ENCODE data around the gene NTRK1.

Gene NTRK1

GRCh38 chr1:156928043-156928602 is 67.5 kb downstream of the NTRK1 start:
- Histone ChIP-seq H3K79me2 (ENCODE audit: insufficient read depth, low read length) (no peaks in the 10 kb centered on the region), H4K20me1 (ENCODE audit: insufficient read depth, low read length) (no peaks in the 10 kb centered on the region), H3K4me2 (ENCODE audit: low read length) (no peak overlapping the region), H3K4me3 (ENCODE audit: low read depth, low read length, poor library complexity, severe bottlenecking) (no peak overlapping the region), H3K4me1 (ENCODE audit: insufficient read depth, low read length, severe bottlenecking) (no peaks in the 10 kb centered on the region), H3K9ac (ENCODE audit: low read length) (no peak overlapping the region), H3K9me2 (ENCODE audit: low read depth, low read length) (no peaks in the 10 kb centered on the region), H3F3A (ENCODE audit: insufficient read depth, low read length) (no peaks in the 10 kb centered on the region), H2AFZ (ENCODE audit: low read length) (no peak overlapping the region), H3K27ac (ENCODE audit: low read depth, low read length, poor library complexity, severe bottlenecking) (no peak overlapping the region), H3K36me3 (ENCODE audit: insufficient read depth, low read length) (no peaks in the 10 kb centered on the region), H3K27me3 (ENCODE audit: insufficient read depth, low read length) (peaks cover 10% of the 10 kb centered on the region; the same call in 1 of the 2 replicates), H3K9me3 (ENCODE audit: low read length) (no peaks in the 10 kb centered on the region)
- TF ChIP-seq, protein P1, sequence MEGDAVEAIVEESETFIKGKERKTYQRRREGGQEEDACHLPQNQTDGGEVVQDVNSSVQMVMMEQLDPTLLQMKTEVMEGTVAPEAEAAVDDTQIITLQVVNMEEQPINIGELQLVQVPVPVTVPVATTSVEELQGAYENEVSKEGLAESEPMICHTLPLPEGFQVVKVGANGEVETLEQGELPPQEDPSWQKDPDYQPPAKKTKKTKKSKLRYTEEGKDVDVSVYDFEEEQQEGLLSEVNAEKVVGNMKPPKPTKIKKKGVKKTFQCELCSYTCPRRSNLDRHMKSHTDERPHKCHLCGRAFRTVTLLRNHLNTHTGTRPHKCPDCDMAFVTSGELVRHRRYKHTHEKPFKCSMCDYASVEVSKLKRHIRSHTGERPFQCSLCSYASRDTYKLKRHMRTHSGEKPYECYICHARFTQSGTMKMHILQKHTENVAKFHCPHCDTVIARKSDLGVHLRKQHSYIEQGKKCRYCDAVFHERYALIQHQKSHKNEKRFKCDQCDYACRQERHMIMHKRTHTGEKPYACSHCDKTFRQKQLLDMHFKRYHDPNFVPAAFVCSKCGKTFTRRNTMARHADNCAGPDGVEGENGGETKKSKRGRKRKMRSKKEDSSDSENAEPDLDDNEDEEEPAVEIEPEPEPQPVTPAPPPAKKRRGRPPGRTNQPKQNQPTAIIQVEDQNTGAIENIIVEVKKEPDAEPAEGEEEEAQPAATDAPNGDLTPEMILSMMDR (IDR thresholded peaks at IDR 0.05; ENCODE audit: low read length): no peak
- TF ChIP-seq EZH2 (IDR thresholded peaks at IDR 0.05; ENCODE audit: borderline replicate concordance, low read length): no peak

DNA sequence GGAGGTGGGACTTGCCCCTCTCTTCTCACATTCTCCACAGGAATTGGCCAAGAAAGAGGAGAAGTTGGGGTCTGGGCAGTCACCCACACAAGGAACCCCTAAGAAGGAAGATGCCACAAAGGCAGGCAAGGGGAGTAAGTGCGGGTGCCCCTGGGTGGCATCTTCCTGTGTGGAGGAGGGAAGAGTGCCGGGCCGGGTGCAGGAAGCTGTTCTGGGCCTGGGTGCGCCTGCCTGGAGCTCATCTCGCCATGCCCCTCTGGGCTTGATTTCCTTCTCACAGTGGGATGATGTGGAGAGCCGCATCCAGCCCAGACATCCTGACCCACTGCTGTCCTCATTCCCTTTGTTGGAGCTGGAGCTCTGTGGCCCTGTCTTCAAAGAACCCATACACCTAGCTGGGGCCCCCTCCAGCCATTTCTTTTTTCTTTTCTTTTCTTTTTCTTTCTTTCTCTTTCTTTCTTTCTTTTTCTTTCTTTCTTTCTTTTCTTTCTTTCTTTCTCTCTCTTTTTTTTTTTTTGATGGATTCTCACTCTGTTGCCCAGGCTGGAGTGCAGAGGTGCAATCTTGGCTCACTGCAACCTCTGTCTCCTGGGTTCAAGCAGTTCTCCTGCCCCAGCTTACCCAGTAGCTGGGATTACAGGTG is 69.1 kb downstream of the NTRK1 start:
- peaks cover 10% of the 10 kb centered on the region; the same call in 1 of the 2 replicates for H3K27me3 ChIP-seq (ENCODE audit: insufficient read depth, low read length)
- no peaks in the 10 kb centered on the region for H3K79me2 ChIP-seq (ENCODE audit: insufficient read depth, low read length)
- H3K4me2 ChIP-seq (ENCODE audit: low read length): no peak overlapping the region
- no peak overlapping the region for H3K9ac ChIP-seq (ENCODE audit: low read length)
- no peak for TF ChIP-seq EZH2 (IDR thresholded peaks at IDR 0.05; ENCODE audit: borderline replicate concordance, low read length)
- TF ChIP-seq, protein P1 (IDR thresholded peaks at IDR 0.05; ENCODE audit: low read length): no peak
- no peak overlapping the region for H2AFZ ChIP-seq (ENCODE audit: low read length)
- H3K9me2 ChIP-seq (ENCODE audit: low read depth, low read length): no peaks in the 10 kb centered on the region
- H3K9me3 ChIP-seq (ENCODE audit: low read length): no peaks in the 10 kb centered on the region
- no peaks in the 10 kb centered on the region for H3F3A ChIP-seq (ENCODE audit: insufficient read depth, low read length)
- H4K20me1 ChIP-seq (ENCODE audit: insufficient read depth, low read length): no peaks in the 10 kb centered on the region
- no peaks in the 10 kb centered on the region for H3K4me1 ChIP-seq (ENCODE audit: insufficient read depth, low read length, severe bottlenecking)
- H3K4me3 ChIP-seq (ENCODE audit: low read depth, low read length, poor library complexity, severe bottlenecking): no peak overlapping the region
- H3K27ac ChIP-seq (ENCODE audit: low read depth, low read length, poor library complexity, severe bottlenecking): no peak overlapping the region
- no peaks in the 10 kb centered on the region for H3K36me3 ChIP-seq (ENCODE audit: insufficient read depth, low read length)

GRCh38 chr1:156930483-156930882 is 69.8 kb downstream of the NTRK1 start:
- no peaks in the 10 kb centered on the region for H3K79me2 ChIP-seq (ENCODE audit: insufficient read depth, low read length)
- H3K36me3 ChIP-seq (ENCODE audit: insufficient read depth, low read length): no peaks in the 10 kb centered on the region
- no peak overlapping the region for H3K27ac ChIP-seq (ENCODE audit: low read depth, low read length, poor library complexity, severe bottlenecking)
- H3K27me3 ChIP-seq (ENCODE audit: insufficient read depth, low read length): peaks cover 10% of the 10 kb centered on the region; the same call in 1 of the 2 replicates
- H3K4me1 ChIP-seq (ENCODE audit: insufficient read depth, low read length, severe bottlenecking): no peaks in the 10 kb centered on the region
- H2AFZ ChIP-seq (ENCODE audit: low read length): no peak overlapping the region
- TF ChIP-seq, protein P1 (IDR thresholded peaks at IDR 0.05; ENCODE audit: low read length): no peak
- no peak for TF ChIP-seq EZH2 (IDR thresholded peaks at IDR 0.05; ENCODE audit: borderline replicate concordance, low read length)
- H4K20me1 ChIP-seq (ENCODE audit: insufficient read depth, low read length): no peaks in the 10 kb centered on the region
- no peak overlapping the region for H3K4me3 ChIP-seq (ENCODE audit: low read depth, low read length, poor library complexity, severe bottlenecking)
- no peaks in the 10 kb centered on the region for H3K9me2 ChIP-seq (ENCODE audit: low read depth, low read length)
- H3F3A ChIP-seq (ENCODE audit: insufficient read depth, low read length): no peaks in the 10 kb centered on the region
- no peak overlapping the region for H3K4me2 ChIP-seq (ENCODE audit: low read length)
- H3K9me3 ChIP-seq (ENCODE audit: low read length): no peaks in the 10 kb centered on the region
- no peak overlapping the region for H3K9ac ChIP-seq (ENCODE audit: low read length)
